Measurements from ENCODE around the gene SUGCT.

DNA sequence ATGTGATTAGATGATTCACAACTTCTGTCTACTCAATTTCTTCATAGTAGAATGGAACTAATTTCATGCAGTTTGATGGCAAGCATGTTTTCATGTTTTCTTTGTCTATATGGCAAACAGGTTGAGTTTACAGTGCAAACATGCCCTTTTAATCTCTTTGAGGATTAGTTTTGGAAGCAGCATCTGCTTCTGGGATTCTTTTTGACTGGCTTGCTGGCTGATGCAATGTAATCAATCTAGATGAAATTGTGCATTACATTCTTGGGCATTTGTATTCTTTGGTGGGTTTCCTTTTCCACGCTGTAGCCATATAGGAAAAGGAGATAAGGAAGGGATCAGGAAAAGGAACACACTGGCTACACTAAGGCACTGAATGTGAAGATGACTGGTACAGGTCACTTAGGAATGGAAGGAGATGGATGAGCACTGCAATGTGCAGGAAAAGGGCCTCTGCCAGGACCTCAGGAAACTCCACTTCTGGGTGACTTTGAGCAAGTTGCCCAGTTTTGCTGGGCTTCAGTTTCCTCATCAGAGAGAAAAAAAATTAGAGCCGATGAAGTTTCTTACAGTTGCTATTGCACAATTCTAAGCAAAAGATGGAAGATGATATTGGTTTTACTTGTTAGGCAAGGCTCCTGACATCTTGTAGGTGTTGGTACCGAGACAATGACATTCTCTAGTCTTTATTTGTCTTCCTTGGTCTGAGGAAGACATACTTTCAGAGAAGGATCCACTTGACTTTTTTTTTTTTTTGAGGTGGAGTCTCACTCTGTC lies 269.1 kb downstream of the SUGCT start:
- TF ChIP-seq, protein P1, sequence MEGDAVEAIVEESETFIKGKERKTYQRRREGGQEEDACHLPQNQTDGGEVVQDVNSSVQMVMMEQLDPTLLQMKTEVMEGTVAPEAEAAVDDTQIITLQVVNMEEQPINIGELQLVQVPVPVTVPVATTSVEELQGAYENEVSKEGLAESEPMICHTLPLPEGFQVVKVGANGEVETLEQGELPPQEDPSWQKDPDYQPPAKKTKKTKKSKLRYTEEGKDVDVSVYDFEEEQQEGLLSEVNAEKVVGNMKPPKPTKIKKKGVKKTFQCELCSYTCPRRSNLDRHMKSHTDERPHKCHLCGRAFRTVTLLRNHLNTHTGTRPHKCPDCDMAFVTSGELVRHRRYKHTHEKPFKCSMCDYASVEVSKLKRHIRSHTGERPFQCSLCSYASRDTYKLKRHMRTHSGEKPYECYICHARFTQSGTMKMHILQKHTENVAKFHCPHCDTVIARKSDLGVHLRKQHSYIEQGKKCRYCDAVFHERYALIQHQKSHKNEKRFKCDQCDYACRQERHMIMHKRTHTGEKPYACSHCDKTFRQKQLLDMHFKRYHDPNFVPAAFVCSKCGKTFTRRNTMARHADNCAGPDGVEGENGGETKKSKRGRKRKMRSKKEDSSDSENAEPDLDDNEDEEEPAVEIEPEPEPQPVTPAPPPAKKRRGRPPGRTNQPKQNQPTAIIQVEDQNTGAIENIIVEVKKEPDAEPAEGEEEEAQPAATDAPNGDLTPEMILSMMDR (IDR thresholded peaks at IDR 0.05): no peak
- no peak for TF ChIP-seq POLR2A (IDR thresholded peaks at IDR 0.05)
- no peak for TF ChIP-seq EP300 (IDR thresholded peaks at IDR 0.05)
- TF ChIP-seq POLR2AphosphoS5 (IDR thresholded peaks at IDR 0.05): no peak
